Uterus (tissue), 2 donors: ENCODE measurements around the gene PABPN1L.

Experiments
- POLR2A ChIP-seq, 2 donors: fragments of 450-650 bp; IDR thresholded peaks; one replicate each; pipeline ENCODE4 v1.6.1; 2016; ENCODE audit warnings: antibody characterized with exemption in 2 of 2, mild to moderate bottlenecking in 1 of 2, moderate library complexity in 1 of 2
- TF ChIP-seq, protein P1 (sequence below), 4 experiments: fragments of 200-600 bp in 2 of 4; fragments of 450-650 bp in 2 of 4; sonication (generic) in 2 of 4; IDR thresholded peaks; one replicate each; pipeline ENCODE4 v1.5.1; 2016 to 2019; ENCODE audit warnings: antibody characterized with exemption in 4 of 4, mild to moderate bottlenecking in 2 of 4, moderate library complexity in 1 of 4

DNA sequence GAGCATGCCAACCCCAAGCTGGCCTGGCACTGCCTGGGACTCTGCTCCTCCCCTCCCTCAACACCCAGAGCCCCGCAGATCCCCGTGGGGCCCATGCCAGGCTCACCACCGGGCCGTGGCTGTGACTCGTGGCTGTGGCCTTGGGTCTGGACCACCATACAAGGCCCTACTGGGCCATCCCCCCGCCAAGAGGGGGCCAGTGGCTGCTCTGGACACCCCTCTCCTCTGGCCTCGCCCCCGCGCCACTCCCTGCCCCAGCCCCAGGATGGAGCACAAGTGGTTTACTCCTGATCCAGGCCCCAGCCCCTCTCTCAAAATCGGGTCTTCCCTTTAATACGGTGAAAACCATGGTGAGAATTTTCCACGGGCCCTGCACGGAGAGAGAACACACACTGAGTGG is 3.0 kb downstream of the PABPN1L start:
- TF ChIP-seq, protein P1, sequence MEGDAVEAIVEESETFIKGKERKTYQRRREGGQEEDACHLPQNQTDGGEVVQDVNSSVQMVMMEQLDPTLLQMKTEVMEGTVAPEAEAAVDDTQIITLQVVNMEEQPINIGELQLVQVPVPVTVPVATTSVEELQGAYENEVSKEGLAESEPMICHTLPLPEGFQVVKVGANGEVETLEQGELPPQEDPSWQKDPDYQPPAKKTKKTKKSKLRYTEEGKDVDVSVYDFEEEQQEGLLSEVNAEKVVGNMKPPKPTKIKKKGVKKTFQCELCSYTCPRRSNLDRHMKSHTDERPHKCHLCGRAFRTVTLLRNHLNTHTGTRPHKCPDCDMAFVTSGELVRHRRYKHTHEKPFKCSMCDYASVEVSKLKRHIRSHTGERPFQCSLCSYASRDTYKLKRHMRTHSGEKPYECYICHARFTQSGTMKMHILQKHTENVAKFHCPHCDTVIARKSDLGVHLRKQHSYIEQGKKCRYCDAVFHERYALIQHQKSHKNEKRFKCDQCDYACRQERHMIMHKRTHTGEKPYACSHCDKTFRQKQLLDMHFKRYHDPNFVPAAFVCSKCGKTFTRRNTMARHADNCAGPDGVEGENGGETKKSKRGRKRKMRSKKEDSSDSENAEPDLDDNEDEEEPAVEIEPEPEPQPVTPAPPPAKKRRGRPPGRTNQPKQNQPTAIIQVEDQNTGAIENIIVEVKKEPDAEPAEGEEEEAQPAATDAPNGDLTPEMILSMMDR (IDR thresholded peaks at IDR 0.05), result no peak
- no peak for TF ChIP-seq POLR2A (IDR thresholded peaks at IDR 0.05)
